HG02798 (cell line): ENCODE results near the gene HYAL1.
"Not testable (repeated sequence)": the region's sequence is repeated elsewhere in the genome, so short reads cannot be mapped to it uniquely, and the experiment has no call there.

ENCODE experiments used
- ATAC-seq: cut with Tn5 transposase; IDR thresholded peaks from one replicate; pipeline ENCODE4 v1.9.1; 2021; ENCODE audit warnings: mild to moderate bottlenecking; ENCODE audit not compliant: unreplicated experiment, poor library complexity

HYAL1 gene

GRCh38 chr3:50319894-50320625, 16.7 kb upstream of the HYAL1 start:
- no peak for ATAC-seq

GRCh38 chr3:50319181-50319893, 16.0 kb upstream of the HYAL1 start:
- ATAC-seq, result no peak

- ATAC-seq, result no peak
Measured at GRCh38 chr3:50318615-50319014, 15.2 kb upstream of the HYAL1 start.

DNA sequence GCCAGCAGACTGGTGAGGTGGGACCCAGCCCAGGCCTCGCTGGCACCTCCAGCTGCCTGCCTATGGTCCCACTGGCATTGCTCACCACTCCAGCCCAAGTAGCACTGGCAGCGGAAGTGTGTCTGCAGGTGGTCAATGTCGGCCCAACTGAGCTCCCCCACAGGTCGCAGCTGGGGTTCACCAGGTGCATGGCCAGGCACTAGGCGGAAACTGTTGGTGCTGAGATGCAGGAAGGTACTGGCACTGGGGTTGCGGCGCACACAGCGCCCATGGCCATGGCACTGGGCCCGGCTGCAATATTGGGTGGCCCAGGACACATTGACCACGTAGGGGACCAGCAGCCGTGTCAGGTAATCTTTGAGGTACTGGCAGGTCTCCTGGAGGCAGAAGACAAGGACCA, 14.8 kb upstream of the HYAL1 start:
- no peak for ATAC-seq

DNA sequence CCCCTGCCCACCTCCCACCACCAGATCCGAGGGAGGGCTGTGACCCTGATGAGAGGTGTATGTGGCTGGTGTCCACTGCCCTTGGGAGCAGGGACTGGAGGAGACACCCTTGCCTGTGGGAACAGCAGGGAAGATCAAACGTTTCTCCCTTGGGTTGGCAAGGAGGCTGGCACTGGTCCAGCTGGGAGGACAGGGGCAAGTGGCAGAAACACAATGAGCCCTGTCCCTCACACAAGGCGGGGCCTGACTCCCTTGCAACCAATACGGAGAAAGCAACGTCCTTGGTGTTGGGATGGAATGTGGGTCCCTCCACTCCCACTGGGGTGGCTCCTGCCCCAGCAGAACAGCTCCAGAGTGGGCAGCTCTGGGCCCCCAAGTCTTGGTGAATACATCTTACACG, 13.9 kb upstream of the HYAL1 start:
- no peak for ATAC-seq

- ATAC-seq, result no peak
Measured at GRCh38 chr3:50316657-50317242, 13.4 kb upstream of the HYAL1 start.

- ATAC-seq, result no peak
Measured at GRCh38 chr3:50314816-50315215, 11.4 kb upstream of the HYAL1 start.

DNA sequence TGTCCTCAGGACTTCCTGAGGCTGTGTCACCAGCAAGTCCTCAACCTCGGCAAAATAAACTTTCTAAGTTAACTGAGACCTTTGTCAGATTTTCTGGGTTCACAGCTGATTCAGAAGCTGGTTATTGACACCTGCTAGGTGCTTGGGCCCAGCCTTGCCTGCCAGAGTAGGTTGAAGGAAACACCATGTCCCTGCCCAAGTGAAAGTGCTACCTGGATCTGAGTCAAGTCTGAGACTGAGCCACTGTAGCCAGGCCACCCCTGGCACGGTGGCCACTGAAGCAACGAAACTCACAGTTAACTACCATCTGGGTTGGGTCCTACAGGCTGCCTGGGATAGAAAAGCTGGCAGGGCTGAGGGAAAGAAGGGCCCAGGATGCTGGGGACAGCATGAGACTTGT, 11.0 kb upstream of the HYAL1 start:
- no peak for ATAC-seq

- ATAC-seq, result not testable (repeated sequence)
Measured at GRCh38 chr3:50312041-50312440, 8.7 kb upstream of the HYAL1 start.

GRCh38 chr3:50304601-50305000, 1.2 kb upstream of the HYAL1 start:
- ATAC-seq, result no peak

DNA sequence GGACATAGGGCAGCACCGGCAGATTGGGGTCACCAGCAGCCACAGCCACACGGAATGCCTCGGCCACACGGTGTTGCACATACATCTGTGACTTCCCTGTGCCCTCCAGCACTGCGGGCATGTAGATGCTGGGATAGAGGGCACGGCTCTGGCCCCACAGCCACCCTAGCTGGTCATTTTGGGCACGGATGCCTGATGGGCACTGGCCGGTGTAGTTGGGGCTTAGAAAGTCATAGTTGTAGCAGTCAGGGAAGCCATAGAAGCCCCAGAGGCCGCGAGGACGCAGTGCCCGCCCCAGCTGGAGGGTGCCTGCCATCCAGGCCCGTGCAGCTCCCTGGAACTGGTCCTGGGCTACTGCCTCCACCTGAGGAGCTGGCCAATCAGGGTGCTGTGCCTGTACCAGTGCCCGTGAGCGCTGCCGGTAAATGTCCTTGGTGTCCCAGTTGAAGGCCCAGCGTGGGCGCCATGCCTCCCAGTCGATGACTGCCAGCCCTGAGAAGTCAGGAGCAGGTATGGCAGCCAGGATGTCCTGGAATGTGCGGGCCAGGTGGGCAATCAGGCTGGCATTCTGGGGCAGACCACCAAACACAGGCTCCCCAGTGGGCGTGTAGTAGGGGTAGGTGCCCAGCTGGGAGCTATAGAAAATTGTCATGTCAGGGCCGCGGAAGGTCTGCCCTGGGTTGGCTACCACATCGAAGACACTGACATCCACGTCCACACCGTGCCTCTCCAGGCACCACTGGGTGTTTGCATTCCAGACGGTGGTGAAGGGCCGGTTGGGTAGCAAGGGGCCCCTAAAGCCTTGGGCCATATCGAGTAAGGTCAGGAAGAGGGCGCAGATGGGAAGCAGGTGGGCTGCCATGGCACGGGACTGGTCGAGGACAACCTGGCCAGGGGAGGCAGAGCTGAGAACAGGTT, 1.0 kb downstream of the HYAL1 start:
- ATAC-seq, result no peak

DNA sequence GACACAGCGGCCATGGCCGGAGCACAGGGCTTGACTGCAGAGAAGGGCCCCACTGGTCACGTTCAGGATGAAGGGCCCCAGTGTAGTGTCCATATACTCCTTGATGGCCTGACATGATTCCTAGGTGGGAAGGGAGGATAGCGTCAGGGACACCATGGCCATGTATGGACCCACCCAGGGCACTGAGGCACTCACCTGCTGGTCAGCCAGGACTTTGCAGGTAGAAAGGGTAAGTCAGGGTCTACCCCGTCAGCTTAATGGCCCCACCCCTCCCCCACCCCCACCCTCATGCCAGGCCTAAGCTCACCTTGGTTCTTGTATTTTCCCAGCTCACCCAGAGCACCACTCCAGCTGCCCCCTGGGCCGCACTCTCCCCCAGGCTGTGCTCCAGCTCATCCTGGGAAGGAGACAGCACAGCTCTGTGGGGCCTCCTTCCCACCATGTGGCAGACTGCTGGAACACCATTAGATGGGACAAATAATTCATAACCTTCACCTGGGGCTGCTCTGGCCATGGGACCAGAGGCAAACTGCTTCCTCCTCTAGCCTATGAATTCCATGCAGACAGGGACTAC, 2.6 kb downstream of the HYAL1 start:
- no peak for ATAC-seq

DNA sequence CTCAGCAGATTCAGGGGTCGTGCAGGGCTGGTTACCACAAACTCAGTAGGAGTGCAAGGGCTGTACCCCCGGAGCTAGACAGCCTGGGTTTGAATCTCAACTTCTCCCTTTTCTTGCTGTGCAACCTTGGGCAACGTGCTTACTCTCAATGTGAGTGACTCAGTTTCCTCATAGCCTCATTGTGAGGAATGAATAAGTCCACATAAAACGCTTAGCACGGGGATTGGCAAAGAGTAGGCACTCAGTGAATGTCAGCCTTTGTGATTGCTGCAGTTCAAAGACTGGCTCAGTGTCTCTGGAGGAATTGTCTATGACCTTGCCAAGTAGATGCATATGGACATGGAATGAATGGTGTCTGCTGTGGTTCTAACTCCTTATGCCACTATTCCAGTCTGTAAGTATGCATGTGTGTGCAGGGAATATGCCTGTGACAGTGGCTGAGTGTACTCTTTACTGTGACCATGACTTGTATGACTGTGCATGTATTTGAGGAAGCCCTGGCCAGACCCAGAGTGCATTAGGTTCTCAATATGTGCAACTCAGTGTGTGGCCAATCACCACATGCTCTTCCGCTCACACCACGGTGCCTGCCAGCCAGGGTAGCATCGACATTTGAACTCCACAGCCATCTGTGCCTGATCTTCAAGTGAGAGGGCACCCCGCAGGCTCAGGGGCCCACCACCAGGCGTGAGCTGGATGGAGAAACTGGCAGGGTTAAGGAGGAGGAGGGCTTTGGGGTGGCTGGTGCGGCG, 3.3 kb downstream of the HYAL1 start:
- ATAC-seq, result no peak

- ATAC-seq, result no peak
Measured at GRCh38 chr3:50299638-50299928, 3.8 kb downstream of the HYAL1 start.

DNA sequence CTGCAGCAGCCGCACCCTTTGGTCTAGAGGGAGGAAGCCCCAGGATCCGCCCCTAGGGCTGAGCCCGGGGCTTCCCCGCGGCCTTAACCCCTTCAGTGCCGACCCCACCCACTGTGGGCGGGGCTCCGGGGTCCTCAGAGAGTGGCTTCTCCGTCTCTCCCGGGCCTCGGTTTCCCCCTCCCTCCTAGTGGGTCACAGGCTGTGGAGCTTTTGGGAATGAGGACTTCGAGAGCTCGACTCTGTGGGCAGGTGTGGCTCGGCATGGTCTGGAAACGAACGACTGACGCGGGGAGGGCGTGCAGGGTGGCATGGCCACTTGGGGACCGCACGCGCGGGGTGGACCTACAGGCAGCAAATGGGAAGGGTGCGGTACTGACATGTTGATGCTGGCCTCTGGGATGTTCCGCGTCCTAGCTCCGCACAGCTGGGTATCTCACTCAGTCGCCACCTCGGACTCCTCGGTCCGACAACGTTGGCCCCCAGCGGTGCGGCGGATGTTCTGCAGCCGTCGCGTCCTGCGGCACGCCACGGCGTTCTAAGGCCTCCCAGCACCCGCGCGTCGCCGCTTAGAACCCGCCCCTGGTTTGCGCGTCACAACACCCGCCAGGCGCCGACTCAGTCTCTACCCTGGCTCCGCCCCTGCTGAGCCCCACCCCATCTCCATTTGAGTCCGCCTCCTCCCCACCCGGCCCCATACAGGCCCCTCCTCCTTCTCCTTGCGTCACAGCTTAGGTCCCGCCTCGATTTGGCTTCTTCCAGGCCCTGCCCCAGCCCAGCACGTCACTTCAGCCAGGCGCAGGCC, 4.3 kb downstream of the HYAL1 start, which contains the start of the genes HYAL3 and NAA80:
Gene HYAL3 (minus strand): TSS at position 570 of the 802 bp plus-strand sequence. CDS start 3,803 bp downstream, outside the sequence.
Gene NAA80 (minus strand): TSS at position 570 of the 802 bp plus-strand sequence. CDS start 1,942 bp downstream, outside the sequence.
- peak; percentile 91 for ATAC-seq

DNA sequence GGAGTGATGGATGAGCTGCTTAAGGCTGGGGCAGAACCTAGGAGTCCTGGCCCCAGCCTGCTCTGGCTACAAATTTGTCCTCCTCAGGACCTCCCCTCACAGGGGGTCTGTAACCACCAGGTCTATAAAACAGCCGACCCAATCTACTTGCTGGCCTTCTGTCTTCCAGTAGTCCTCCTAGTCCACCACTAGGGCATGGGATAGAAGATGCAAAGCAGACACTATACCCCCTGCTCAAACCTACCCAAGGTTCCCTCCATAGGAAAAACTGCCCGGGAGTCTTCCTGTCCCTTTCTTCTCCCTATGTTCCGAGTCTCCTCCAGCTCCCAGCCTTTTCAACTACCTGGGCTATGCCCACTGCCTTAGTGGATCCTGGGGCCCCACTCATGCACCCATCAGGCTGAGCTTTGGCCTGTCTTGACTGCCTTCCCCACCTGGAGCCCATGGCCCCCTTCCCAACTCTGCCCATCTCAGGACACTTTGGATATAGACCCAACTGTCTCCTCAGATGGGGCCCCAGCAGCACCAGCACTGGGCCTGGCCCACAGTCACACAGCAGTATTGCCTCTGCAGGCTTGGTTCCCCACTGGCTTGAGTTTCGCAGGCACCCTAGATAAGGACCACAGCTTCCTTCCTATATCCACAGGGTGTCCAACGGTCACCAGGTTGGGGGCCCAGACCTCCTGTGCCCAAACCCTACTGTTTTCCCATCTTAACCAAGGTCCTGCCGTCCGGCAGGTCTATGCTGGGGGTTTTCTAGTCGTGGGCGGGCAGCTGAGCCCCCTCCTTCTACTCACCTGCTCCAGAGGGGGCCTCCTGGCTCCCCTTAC, 5.3 kb downstream of the HYAL1 start:
- no peak for ATAC-seq

DNA sequence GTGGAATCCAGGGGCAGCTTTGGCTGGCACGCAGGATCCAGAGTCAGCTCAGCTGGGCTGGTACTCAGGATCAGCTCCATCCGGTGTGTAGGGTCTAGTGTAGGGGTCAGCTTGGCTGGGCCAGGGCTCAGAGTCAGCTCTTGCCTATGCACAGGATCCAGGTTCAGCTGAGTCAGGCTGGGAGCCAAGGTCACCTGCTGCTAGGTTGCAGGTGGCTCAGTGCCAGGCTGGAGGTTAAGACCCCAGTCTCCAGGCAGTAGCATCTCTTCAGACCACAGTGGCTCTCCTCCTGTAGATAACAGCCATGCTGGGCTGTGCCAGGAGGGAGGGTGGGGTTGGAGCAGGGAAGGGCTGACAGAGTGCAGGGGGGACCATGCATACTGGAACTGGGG, 6.0 kb downstream of the HYAL1 start:
- ATAC-seq, result no peak
